Stimulated activated CD4-positive, alpha-beta T cell treated with anti-CD3 and anti-CD28 coated beads, Interleukin-12 subunit alpha, Interleukin-12 subunit beta, amount 100 ng/mL, for 48 hours (primary cell): ENCODE measurements around the gene POLA1.
"Not testable (repeated sequence)": the region's sequence is repeated elsewhere in the genome, so short reads cannot be mapped to it uniquely, and the experiment has no call there.

Experiments used
- DNase-seq, 3 donors: peaks; one replicate each; pipeline ENCODE4 v3.0.0-alpha.2; 2020; ENCODE audit warnings: low read depth in 2 of 3, low spot score in 1 of 3

Gene POLA1

DNA sequence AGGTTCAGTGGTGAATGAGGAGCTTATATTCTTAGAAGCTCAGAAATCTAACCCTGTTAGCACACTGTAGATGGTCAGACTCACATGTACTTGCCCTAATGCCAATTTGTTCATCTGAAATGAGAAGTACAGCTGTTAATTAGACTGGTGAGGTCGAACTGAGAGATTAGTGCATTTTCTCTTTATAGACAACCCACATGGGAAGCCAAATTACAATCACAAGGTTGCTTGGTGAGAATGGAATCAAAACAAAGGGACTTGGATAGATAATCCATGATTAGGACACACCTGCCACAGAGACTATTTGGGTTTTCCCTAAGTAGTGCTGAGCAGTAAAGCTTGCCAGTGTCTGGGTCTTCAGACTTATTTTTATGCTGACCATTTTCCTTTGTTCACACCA, 88.3 kb downstream of the POLA1 start:
- DNase-seq, result no peak

GRCh38 chrX:24789047-24789446, 95.3 kb downstream of the POLA1 start:
- DNase-seq, result no peak

DNA sequence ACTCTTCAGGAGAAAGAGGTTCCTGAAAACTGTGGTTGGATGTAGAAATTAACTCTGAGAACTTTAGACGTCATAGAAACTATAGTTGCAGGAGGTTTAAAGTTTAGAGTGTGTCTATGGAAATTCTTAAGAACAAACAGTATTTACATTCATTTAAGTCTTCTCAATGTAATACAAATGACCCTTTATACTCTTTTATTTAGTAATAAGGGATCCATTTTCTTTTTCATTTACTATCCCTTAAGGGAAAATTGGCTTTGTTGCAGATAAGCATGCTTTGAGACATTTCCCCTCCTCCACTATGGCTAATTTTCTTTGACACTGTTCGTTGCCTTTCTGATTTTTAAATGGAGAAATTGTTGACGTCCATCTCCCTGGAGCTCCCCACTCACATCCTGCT, 96.4 kb downstream of the POLA1 start:
- DNase-seq, result no peak

DNA sequence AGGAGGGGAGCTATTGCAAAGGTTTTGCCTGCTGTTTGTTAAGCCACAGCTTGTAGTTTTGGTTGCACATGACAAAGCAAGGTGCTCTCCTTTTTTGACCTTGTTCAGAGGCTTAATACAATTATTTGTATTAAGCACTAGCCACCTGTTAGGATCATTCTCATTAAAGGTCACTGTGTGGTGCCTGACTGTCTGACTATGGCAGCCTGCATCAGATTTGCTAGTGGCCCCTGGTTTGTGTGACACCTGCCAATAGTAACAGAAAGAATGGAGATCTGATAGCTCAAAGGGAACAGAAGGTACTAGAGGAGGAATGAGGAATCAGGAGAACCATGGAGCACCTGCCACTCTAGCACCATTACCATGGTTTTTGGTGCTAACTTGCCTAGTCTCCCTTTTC, 102.5 kb downstream of the POLA1 start:
- DNase-seq, result no peak

GRCh38 chrX:24799078-24799477, 105.4 kb downstream of the POLA1 start:
- no peak for DNase-seq

- DNase-seq, result no peak
These were observed 105.8 kb downstream of the POLA1 start for GRCh38 chrX:24799565-24799964.

- DNase-seq, result no peak
These were observed 111.5 kb downstream of the POLA1 start for GRCh38 chrX:24805201-24805600.

GRCh38 chrX:24819807-24820206, 126.1 kb downstream of the POLA1 start:
- not testable (repeated sequence) for DNase-seq

GRCh38 chrX:24828147-24828546, 134.4 kb downstream of the POLA1 start:
- DNase-seq, result no peak

DNA sequence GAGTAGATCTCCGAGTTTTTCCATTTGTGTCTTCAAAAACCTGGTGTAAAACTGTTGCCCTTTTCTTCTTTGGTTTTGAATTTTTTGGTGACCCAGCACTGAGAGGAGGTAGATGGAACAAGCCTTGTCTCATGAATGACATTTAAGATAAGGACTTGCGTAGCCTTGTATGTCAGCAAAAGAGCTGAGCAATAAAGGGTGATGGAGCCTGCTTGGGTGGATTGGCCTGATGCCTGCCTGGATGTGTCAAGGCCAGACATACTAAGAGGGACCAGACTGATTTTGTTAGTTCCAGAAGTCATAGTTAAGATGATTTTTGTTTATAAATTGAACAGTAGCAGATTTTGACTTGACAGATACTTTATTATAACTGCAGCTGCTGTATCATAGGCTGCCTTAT, 134.9 kb downstream of the POLA1 start:
- no peak for DNase-seq

DNA sequence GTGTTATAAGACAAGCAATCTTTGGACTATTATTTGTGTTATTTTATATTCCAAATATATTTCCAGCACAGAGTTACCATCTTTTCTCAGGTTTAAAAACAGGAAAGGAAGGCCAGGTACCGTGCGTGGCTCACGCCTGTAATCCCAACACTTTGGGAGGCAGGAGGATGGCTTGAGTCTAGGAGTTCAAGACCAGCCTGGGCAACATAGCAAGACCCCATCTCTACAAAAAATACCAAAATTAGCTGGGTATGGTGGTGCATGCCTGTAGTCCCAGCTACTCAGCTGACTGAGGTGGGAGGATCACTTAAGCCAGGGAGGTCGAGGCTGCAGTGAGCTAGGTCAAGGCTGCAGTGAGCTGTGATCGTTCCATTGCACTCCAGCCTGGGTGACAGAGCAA, 140.0 kb downstream of the POLA1 start:
- DNase-seq, result no peak

DNA sequence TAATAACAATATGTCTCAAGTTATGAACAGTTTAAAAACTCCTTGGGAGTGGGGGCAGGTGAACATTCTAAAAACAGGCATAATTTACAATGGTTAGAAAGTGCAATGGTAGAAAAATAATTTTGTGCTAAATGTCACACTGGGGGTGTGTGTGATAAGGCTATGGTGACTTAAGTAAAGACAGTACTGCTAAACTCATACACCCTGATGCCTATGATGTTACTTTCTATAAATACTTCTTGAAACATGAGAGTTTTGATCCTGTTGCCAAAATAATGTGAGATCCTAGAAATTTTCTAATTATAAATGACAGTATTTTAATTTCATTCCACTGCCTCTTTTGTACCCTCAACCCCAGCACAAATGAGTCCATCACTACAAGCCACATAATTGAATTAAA, 144.2 kb downstream of the POLA1 start:
- DNase-seq, result no peak

- DNase-seq, result peak in 1 of 3 donors; percentile 31
These were observed 144.9 kb downstream of the POLA1 start for GRCh38 chrX:24838629-24839028.

- DNase-seq, result no peak
These were observed 145.6 kb downstream of the POLA1 start for GRCh38 chrX:24839331-24839730.

- no peak for DNase-seq
These were observed 148.8 kb downstream of the POLA1 start for GRCh38 chrX:24842486-24842885.

- DNase-seq, result no peak
These were observed 152.9 kb downstream of the POLA1 start for GRCh38 chrX:24846550-24847150.

DNA sequence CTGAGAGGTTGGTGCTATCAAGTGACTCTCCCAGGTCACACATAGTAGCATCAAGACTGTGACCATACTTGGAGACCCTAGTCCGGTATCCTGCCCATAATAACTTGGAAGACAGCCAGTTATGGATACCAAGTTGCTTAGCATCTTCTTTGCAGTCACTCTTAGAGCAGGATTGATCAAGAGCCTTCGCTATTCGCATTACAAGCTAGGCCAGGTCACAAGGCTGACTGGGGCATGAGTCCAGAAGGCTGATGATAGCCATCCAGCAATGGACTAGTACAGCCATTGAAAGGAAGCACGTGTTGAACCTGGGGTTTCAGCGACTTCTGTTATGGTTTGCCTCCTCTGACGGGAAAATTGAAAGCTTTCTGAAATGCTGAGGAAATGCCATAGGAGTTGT, 157.6 kb downstream of the POLA1 start:
- no peak for DNase-seq

DNA sequence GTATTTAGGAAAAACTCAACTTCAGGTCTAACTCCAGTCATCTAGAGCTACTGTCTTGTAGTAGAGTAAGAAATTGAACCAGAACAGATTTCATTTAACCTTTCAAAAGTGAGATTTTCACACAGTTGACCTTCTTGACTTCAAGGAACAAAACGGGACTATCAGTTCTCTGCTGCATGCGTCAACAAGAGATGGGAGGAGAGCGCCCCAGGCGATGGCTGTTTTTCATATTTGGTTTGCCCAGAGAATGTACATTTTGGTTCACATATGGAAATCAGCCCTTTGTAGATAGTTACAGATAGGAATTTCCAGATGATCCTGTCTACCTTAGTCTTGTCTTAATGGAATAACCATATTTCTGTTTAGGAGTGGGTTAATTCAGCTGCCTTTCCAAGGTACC, 158.1 kb downstream of the POLA1 start:
- DNase-seq, result no peak

GRCh38 chrX:24858004-24858746, 164.5 kb downstream of the POLA1 start:
- no peak for DNase-seq

GRCh38 chrX:24859211-24859841, 165.6 kb downstream of the POLA1 start:
- no peak for DNase-seq

- DNase-seq, result no peak
These were observed 166.4 kb downstream of the POLA1 start for GRCh38 chrX:24860140-24860539.

DNA sequence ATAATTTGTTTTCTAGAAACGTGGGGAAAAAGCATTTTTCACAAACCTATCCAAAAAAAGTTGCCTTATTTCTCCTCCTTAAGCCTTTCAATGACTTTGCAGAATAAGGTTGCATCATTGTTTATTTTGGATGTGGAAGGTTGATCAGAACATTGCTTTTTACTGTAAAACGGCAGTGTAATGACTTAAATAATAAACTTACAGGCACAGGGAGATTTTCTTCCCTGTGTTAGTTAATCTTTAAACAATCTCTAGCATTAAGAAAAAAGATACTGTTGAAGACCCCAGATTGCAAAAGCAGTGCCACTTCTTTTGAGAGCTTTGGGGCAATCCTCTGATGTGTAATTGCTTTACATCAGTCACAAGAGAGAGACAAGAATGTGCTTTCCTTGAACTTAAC, 168.6 kb downstream of the POLA1 start:
- no peak for DNase-seq

GRCh38 chrX:24863779-24864178, 170.1 kb downstream of the POLA1 start:
- DNase-seq, result not testable (repeated sequence)
